ENCODE data around the gene PAX9.

The PAX9 gene

DNA sequence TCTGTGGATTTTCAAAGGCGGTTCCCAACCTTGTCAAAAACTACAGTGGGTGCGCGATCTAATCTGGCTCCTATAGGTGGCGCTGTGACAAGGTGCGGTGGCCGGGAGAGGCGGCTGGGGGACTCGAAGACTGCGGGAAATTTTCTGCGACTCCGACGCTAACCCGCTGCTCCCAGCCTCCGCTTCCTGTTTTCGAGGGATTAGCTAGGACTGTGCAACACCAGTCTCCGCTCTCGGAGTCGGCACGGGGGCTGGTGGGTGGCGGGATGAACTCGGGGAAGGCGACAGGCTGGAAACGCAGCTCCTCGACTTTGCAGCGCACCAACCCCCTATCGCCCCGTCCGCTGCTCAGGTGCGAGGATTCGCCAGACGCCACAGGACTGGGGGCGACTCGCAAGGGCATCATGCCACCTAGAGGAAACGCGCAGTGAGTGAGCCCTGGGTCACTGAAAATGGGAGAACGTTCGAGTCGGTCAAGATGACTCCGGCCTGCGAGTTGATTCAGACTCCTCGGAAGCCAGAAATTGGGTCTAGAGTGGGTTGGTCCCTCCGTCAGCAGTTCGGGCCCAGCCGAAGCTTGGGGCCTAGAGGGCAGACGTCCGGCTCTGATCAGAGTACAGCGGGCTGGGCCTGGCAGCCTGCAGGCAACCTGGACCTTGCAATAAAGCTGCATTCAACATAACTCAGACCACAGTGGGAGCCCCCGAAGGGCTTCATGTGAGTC, 5.5 kb upstream of the PAX9 start:
- peak; percentile 30 for DNase-seq (ENCODE audit: low spot score)

DNA sequence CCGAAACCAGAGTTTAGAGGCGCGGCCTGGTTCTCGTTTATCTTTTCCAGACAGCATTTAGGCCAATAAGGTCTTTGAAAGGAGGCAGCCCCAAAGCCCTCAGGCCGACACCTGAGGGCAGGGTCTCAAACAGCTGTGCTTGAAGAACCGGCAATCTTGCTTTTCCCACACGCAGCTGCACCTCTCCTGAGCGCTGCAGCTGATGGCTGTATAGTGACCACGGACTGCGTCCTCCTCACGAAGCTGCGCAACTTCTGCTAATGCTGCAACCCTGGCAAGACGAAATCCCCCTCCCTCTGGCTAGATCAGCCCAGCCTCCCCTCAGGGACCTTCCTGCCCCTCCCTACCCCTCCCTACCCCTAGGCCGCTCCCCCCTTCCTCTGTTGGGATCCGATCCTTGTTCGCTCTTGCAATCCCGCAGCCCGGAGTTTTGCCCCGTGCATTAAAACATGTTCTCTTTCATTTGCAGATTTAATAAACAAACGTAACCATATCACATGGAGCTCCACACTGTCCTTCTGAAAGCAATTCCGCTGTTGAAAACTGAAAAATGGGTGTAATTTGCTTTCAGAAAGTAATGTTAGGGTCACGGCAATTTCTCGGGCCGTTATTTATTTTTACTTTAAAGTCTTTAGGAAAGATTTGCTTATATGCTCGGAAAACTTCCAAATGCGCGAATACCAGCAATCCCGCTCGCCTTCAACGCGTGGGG, 4.8 kb upstream of the PAX9 start:
- DNase-seq (ENCODE audit: low spot score) = no peak

DNA sequence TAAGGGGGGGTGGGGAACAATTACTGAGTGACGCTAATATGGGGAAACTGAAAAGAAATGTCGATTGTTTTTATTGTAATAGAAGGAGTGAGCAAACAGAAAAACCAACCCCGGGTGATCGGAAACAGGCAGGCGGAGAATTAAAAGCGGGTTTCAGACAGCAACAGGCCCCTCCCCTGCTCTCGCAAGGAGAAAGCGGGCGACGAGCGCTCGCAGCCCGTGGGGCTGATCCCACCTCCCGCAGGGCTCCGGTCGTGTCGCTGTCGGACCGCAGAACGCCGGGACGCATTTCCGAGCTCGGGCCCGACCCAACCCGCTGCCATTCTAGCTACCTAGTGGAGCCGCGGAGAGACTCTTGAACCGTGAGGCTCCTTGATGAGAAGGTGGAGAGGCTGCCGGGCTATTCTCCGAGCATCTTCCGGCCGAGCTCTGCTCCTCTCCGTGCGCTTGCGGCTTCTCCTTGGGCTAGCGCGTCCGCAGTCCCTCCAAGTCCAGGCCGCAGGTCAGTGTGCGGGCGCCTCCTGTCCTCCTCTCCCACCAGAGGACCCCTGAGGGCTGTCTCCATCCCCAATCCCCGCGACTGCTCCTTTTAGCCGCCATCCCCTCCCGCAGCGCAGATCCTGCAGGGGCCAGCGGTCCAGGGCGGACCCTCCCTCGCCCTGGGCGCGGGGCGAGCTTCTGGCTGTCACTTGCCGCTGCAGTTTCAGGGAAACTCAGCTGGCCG, 4.1 kb upstream of the PAX9 start:
- no peak for DNase-seq (ENCODE audit: low spot score)

DNA sequence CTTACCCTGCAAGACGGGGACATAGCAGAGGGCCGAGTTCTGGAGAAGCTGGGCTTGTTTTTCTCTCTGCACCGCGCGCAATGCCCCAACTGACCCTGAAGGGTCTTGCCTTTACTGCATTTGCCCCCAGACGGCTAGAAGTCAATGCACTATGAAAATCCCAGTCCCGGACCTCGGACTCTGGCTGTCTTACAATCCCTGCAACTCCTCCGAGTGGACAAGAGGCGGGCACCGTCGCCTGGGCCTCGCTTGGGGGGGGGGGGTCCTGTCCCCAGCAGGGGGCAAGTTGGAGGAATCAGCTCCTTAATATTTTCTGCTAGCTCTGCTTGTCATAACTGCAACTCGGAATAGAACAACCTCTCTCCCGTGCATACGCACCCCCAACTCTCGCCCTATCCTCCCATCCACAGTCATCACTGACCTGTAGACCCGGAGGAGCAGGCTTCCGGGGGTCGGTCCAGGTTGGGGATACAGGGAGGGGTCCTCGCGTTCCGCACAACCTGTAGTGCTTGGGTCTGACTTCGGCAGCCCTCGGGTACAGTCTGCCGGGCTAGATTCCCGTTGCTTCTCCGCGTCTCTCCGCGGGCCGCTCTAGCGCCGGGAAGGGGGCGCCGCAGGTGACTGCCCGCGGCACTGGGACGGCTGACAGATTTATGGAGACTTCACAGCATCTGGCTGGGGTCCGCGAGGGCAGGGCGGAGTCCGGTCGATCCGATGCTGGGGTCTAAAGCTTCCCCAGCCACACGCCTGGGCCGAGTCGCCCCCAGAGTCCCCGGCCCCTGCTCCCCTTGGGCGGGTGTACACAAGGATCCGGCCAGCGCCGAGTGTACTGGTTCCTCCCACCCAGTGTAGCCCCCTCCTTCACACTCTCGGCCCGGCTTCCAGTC, 3.3 kb upstream of the PAX9 start:
- no peak for DNase-seq (ENCODE audit: low spot score)

DNA sequence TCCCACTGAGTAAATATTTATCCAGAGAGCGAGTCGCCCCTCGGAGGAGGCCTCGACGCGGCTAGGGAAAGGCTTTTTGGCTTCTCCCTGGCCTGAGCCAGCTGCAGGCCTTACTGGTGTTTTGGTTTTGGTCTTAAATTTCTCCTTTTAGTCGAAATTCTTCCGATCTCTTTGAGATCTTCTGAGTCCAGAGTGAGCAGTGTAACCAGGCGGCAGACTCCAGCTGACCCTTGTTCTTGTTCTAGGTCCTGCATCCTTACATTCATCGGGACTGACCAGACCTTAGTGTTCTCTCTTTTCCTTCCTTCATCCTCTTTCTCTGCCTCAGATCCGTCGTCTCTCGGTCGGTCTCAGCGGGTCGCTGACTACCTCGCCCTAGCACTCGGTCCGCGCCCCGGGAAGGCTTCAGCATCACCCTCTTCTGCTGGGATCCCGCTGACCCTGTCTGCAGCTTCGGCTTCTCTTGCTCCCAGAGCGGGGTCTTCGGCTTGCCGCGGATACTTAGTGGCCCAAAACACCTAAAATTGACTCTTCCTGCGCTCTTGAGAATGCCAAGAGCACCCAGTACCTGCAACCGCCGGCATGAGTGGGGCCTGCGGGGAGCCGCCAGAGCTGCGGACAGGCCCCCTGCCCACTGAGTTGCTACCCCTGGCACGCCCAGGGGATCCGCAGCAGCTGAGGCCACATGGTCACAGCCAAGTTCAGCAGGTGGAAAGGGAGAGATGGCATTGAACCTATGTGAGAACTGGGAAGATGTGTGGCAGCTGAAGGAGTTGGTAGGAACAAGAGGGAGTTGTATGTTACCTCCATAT, 2.4 kb upstream of the PAX9 start:
- no peak for DNase-seq (ENCODE audit: low spot score)

DNA sequence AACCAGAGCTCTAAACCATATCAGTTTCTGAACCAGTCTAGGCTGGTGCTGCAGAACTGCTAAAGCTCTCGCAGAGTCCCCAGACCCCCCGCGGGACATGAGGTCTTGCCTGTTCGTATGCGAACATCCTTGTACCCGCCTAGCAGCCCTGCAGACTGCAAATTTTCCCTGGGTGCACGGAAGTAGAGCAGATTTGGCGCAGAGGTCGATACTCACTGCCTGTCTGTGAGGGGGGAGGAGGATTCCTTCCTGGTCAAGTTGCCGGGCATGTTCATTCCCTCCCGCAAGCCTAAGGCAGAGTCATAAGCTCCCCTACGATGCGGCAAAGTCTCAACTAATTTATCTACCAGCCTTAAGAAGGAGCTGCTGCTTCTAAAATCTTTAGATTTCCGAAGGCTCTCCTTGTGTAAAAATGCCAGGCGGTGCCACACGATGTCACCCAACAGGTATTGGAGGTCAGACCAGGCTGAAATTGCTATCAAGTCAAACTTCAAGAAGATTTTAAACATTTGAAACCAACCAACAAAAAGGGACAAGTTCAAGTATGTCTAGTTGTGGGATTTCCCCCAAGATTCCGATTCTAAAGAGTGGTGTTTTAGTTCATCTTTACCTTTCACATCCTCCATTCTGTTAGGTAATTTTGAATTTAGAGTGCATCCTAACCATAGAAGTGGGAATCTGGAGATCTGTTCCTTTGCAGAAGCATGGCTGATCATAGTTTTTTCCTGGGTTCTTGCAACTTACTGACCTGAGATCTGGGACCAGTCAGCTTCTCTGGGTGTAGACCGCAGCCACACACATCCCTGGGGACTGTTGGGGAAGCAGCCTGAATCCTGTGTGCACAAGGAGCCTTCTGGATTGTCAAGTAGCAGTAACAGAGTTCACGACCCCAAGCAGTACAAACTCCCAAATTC, 1.6 kb upstream of the PAX9 start:
- DNase-seq (ENCODE audit: low spot score) = no peak

DNA sequence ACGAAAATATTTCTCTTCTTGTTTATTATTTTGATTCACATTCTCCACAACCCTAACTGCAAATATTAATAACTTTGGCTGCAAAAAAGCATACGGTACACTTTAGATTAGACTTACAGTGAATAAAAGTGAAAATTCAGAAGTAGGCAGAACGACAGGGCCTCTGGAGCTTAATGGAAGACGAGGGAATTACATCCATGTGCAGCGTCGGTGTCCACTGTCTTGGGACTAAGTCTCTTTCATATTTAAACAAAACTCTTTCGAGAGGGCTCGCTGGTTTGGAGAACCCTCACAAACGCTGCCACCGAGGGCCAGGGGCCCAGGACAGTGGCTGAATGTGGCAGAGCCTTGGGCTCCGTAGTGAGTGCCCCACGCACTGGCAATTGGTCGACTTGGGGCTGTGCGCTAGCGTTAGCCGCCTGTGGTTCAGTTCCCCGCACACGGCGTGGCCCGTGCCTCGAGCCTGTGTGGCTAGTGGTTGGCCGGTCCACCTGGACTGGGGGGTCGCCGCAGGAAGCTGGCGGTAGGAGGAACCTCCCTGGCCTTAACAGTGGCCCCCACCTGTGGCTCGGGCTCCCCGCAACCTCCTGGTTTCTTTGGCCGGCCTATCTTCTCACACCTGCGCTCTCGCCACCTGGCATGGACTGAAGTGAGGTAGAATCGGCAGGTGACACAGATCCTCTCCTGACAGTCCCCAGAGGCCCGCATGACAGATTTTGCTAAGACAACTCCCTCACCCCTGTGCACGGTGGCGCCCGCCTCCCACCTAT, 739 bp upstream of the PAX9 start:
- DNase-seq (ENCODE audit: low spot score) = no peak

DNA sequence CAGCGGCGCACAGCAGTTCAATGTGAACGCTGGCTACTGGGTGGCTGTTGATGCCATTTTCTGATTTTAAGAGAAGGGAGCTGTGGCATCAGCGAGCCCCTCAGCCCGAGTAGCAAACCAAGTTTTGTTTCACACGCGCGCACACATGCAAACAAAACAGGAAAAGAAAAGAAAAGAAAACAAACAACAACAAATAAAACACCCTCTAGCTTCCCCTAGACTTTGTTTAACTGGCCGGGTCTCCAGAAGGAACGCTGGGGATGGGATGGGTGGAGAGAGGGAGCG, 540 bp downstream of the PAX9 start:
- no peak for DNase-seq (ENCODE audit: low spot score)

DNA sequence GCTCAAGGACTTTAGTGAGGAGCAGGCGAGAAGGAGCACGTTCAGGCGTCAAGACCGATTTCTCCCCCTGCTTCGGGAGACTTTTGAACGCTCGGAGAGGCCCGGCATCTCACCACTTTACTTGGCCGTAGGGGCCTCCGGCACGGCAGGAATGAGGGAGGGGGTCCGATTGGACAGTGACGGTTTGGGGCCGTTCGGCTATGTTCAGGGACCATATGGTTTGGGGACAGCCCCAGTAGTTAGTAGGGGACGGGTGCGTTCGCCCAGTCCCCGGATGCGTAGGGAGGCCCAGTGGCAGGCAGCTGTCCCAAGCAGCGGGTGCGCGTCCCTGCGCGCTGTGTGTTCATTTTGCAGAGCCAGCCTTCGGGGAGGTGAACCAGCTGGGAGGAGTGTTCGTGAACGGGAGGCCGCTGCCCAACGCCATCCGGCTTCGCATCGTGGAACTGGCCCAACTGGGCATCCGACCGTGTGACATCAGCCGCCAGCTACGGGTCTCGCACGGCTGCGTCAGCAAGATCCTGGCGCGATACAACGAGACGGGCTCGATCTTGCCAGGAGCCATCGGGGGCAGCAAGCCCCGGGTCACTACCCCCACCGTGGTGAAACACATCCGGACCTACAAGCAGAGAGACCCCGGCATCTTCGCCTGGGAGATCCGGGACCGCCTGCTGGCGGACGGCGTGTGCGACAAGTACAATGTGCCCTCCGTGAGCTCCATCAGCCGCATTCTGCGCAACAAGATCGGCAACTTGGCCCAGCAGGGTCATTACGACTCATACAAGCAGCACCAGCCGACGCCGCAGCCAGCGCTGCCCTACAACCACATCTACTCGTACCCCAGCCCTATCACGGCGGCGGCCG, 1.1 kb downstream of the PAX9 start:
- no peak for DNase-seq (ENCODE audit: low spot score)

DNA sequence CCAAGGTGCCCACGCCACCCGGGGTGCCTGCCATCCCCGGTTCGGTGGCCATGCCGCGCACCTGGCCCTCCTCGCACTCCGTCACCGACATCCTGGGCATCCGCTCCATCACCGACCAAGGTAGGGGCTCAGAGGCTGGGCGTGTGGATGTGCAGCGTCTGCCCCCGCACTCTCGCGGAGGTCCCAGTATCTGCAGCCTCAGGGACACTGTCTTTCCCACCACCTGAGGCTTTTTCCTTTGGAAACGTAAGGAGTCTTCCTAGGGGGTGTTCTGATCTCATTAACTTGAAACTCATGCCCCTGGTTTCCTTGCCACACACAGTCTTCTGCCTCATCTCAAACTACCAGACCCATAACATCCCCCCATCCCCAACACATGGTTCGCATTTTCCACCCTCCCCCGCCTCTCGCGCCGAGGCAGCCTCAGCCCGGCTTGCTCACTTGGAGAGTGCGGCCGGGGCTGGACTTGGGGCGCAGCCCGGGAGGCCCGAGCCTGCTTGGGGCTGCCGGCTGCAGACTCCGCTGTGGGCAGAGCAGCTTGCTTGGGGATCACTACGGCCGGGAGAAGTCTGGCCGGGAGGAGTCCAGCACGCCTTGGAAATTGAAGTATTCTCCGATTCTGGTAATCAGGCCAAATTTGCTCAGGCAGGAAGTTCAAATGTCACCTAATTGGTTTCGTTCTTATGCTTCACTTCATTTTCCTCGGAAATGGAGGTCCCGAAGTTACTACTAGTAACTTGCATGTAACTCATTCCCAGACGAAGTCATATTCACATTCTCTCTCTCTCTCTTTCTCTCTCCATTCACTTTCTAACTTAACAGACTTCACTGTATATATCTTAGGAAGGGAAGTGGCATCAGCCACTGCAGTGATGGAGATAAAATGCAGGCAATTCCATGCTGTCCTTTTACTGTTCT, 2.0 kb downstream of the PAX9 start:
- DNase-seq (ENCODE audit: low spot score) = no peak

DNA sequence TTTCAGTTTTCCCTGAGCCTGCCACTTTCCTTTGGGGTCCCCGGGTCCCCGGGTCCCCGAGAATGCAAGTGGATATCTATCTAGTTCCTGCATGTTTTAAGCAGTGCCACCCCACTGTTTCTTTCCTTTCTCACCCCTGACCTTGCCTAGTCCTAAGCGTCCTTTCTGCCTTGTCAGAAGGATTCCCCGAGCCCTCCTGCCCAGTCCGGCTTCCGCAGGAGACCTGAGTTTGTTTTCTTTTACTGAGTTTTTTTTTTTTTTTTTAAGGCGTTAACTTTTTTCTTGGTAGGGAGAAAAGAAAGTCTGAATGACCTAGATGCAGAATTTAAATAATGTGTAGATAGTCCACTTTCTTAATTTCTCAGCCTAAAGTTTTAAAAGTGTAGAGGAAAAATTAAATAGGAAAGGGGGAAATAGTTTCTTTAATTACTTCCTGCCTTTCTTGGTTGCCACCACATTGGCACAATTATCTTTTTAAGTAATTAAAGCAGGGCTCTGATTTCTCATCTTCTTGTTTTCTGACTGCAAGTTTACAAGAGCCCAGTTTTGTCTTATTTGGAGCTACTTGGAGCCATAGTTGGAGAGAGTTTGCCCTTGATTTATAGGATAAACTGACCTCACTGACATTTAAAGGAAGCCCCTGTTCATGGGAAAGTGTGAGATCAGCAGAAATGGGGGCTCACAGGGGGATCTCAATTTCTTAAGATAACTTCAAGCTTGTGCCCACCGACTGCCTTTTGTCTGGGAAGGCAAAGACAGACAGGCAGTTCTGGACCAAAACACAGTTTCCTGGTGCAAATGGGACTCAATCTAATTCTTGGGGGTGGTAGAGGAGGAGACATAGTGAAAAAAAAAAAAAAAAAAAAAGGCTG, 2.9 kb downstream of the PAX9 start:
- no peak for DNase-seq (ENCODE audit: low spot score)

DNA sequence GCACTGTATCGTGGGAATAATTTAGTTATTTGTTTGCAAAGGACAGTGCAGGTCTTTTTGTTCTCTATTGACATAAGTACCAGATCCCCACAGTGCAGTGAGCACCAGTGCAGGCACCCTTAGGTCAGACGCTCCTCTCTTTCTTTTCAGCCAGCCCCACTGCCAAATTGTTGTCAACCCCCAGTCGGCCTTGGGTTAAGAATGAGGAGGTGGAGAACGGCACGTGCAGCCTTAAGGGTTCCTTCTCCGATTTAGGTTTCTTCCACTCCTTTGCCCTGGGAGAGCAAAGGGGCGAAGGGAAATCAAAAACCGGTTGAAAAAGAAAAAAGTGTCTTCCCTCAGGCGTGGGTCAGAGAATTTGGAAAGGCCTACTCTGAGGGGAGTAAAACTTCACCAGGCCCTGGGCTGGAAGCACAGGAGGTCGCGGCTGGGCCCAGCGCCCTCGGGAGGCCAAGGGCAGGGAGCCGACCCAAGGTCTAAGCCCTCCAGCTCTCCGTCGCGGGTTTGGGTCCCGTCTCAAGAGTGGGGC, 4.3 kb downstream of the PAX9 start:
- no peak for DNase-seq (ENCODE audit: low spot score)

DNA sequence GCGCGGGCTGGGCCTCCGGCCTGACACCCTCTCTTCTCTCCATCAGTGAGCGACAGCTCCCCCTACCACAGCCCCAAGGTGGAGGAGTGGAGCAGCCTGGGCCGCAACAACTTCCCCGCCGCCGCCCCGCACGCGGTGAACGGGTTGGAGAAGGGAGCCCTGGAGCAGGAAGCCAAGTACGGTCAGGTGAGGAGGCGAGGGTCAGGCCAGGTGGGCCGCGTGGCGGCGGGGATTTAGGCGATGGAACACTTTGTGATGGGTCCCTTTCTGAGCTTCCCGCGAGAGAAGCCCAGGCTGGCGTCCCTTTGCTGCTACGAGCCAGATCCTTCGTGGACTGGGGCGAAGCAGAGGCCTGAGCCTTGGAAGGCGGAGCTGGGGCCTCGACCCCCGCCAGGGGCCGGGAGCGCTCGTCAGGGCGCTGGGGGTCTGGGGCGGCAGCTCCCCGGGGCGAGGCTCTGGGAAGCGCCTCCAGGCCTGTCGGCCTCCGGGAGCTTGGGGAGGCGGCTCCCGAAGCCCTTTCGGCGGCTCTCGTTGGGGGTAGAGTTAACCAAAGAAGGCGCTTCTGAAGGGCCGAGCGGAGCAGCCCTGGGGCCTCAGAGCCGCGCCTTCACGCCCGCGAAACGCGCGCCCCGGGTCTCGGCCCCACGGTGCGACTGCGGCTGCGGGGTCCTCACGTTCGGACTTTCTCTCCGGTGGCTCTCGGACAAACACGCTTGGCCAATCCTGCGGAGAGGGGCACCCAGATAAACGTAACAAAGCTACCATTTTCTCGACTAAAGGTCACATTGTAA, 5.0 kb downstream of the PAX9 start:
- DNase-seq (ENCODE audit: low spot score) = no peak

DNA sequence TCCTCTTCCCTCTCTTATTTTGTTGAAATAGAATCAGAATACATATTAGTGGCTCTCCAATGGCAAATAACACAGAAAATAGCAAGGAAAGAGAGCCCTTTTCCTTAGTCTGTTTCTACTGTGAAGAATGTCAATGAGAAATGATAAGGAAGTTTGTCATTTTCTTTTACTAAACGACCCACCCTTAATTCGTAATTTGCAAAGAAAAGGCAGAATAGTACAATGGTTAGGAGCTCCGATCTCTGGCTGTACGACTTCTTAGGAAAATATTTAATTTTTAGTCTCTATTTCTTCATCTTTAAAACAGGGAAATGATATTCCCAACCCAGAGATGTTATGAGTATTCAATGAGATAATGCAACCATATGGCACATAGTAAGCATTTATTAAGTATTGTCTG, 6.0 kb downstream of the PAX9 start:
- DNase-seq (ENCODE audit: low spot score) = no peak

DNA sequence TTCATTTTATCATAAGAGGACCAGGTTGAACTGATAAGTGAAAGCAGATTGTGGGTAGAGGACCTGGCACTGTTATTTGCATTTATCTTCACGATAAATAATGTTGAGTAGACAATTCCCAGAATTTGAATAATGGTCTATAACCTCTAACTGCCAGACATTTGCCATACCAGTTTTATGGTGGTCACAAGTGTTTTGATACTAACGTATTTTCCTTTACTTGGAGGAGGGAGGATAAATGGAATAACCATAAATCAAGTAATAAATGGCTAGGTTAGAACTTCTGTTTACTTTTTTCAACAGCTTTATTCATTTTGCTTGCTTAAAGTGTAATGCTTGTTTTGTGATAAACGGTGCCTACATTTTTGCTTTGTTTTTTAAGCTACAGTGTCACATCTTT, 9.5 kb downstream of the PAX9 start:
- no peak for DNase-seq (ENCODE audit: low spot score)

DNA sequence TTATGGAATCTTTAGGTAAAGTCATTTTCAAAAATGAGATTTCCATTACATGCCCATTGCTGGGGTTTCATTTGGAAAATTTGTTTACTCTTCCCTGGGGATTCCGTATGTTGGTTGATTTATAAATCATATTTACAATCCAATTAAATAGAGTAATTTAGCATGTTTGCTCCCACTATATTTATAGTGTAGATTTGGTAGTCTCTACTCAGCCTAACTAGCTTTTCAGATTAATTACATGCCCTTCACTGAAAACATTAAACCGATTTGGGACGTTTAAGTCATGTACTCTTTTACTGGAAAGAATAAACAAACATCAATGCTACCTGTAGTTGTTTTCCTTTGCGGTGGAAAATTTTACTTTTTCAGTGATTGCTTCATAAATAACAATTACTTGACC, 10.4 kb downstream of the PAX9 start:
- no peak for DNase-seq (ENCODE audit: low spot score)

Measured in HuH-7 (cell line).